ENCODE measurements around the gene GMDS. TPM values are rescaled to one million over a fixed set of nuclear protein-coding genes. Genes with fewer than 3 reads are reported as not detected.

The GMDS gene
- total RNA-seq, 1 experiment from 2014 or later, result 27.6 TPM

GRCh38 chr6:1663511-1663910 is 581.9 kb downstream of the GMDS start:
- peaks cover 2% of the 10 kb centered on the region; the same call in 1 of the 2 replicates for H3K27me3 Mint-ChIP-seq (ENCODE audit: low read depth)

More at GRCh38 chr6:1663511-1663910, 581.9 kb downstream of the GMDS start:
- Histone ChIP-seq H4K8ac (replicated peaks; ENCODE audit: insufficient read length, low read depth, low read length) (no peak overlapping the region), H3K4ac (ENCODE audit: low read depth, low read length) (no peak overlapping the region), H2AFZ (ENCODE audit: low read length) (no peak overlapping the region), H3K27ac (ENCODE audit: insufficient read length, low read depth, low read length) (no peak overlapping the region), H4K20me1 (ENCODE audit: control insufficient read depth, insufficient read depth, insufficient read length) (no peaks in the 10 kb centered on the region), H2BK20ac (ENCODE audit: low read depth, low read length, poor library complexity, severe bottlenecking) (no peak overlapping the region), H2BK5ac (ENCODE audit: insufficient read length, low read length) (no peak overlapping the region), H3K14ac (ENCODE audit: insufficient read depth, low read length) (no peak overlapping the region), H3K23ac (ENCODE audit: insufficient read length, low read depth, low read length) (no peak overlapping the region), H3K4me2 (ENCODE audit: insufficient read depth, insufficient read length, low read length) (no peak overlapping the region), H2BK12ac (ENCODE audit: insufficient read length, low read depth, low read length) (no peak overlapping the region), H3K56ac (ENCODE audit: insufficient read length, low read depth, low read length) (no peak overlapping the region), H4K5ac (ENCODE audit: insufficient read length, low read depth, low read length) (no peak overlapping the region), H3T11ph (ENCODE audit: low read length) (no peak overlapping the region), H3K79me2 (ENCODE audit: insufficient read depth, low read length) (no peaks in the 10 kb centered on the region), H3K4me1 (ENCODE audit: insufficient read depth, low read length) (no peaks in the 10 kb centered on the region), H3K18ac (ENCODE audit: insufficient read length, low read depth, low read length) (no peak overlapping the region), H3K9ac (ENCODE audit: extremely low read depth, insufficient read length, low read length) (no peak overlapping the region), H3K9me3 (ENCODE audit: control insufficient read depth, low read depth, low read length) (no peaks in the 10 kb centered on the region), H3K79me1 (ENCODE audit: insufficient read depth, low read depth, low read length, poor library complexity, severe bottlenecking) (no peaks in the 10 kb centered on the region), H4K91ac (ENCODE audit: insufficient read length, low read depth, low read length) (no peak overlapping the region), H2BK120ac (ENCODE audit: low read depth, low read length, poor library complexity, severe bottlenecking) (no peak overlapping the region), H2AK5ac (ENCODE audit: insufficient read length, low read length) (no peak overlapping the region), H3K27me3 (ENCODE audit: insufficient read depth, low read length) (no peaks in the 10 kb centered on the region), H2BK15ac (ENCODE audit: low read depth, low read length) (no peak overlapping the region), H3K23me2 (ENCODE audit: insufficient read length, low read depth, low read length, poor library complexity, severe bottlenecking) (no peaks in the 10 kb centered on the region)
- WGBS (ENCODE audit: extremely low coverage, insufficient read length, low lambda C conversion rate), result no CpG with 5 or more reads among the region's 5 CpGs
- Mint-ChIP-seq H3K4me1 (no peaks in the 10 kb centered on the region), H3K4me3 (no peak overlapping the region), H3K9me3 (no peaks in the 10 kb centered on the region), H3K36me3 (ENCODE audit: insufficient read depth in 1 of 3, low read depth in 3 of 3) (no peaks in the 10 kb centered on the region), H3K27ac (no peak overlapping the region)
- no peak for DNase-seq
- TF ChIP-seq CTCF (conservative IDR thresholded peaks at IDR 0.05), result no peak
